Measurements from ENCODE around the gene ADAT3.

- TF ChIP-seq CTCF (IDR thresholded peaks at IDR 0.05) = no peak
- no peak for TF ChIP-seq POLR2A (IDR thresholded peaks at IDR 0.05)
Measured at GRCh38 chr19:1911098-1911497, 5.9 kb downstream of the ADAT3 start.
